Thymus (tissue), 11 donors: ENCODE results near the gene TSPAN16. TPM values are rescaled to one million over a fixed set of nuclear protein-coding genes. Genes with fewer than 3 reads are reported as not detected.
A peak's percentile ranks its signal among the peaks of the same experiment; 100 is the strongest.
"Not testable (repeated sequence)": the region's sequence is repeated elsewhere in the genome, so short reads cannot be mapped to it uniquely, and the experiment has no call there.

ENCODE experiments used
- DNase-seq, 9 donors: peaks; one replicate each; pipeline ENCODE4 v3.0.0-alpha.2; 2013; ENCODE audit warnings: low spot score in 9 of 9, low read depth in 6 of 9, missing footprints in 1 of 9
- H3K27ac ChIP-seq, 2 donors: one replicate each; pipeline ENCODE4 v1.5.1; 2013; ENCODE audit warnings: control low read depth in 1 of 2, low read depth in 1 of 2, low read length in 1 of 2, mild to moderate bottlenecking in 1 of 2, moderate library complexity in 1 of 2
- H3K27me3 ChIP-seq, 2 donors: one replicate each; pipeline ENCODE4 v1.5.1; 2013; ENCODE audit warnings: low read length in 1 of 2; ENCODE audit not compliant: control insufficient read depth in 2 of 2, insufficient read depth in 1 of 2
- H3K36me3 ChIP-seq, 2 donors: one replicate each; pipeline ENCODE4 v1.5.1; 2013; ENCODE audit warnings: low read length in 1 of 2, mild to moderate bottlenecking in 1 of 2, moderate library complexity in 1 of 2; ENCODE audit not compliant: control insufficient read depth in 2 of 2, insufficient read depth in 2 of 2
- H3K4me1 ChIP-seq, 2 donors: one replicate each; pipeline ENCODE4 v1.5.1; 2013; ENCODE audit warnings: low read length in 2 of 2; ENCODE audit not compliant: control insufficient read depth in 2 of 2, insufficient read depth in 2 of 2
- H3K4me3 ChIP-seq, 2 donors: one replicate each; pipeline ENCODE4 v1.5.1; 2013; ENCODE audit warnings: low read length in 2 of 2, control low read depth in 1 of 2, mild to moderate bottlenecking in 1 of 2
- H3K9me3 ChIP-seq, 2 donors: one replicate each; pipeline ENCODE4 v1.5.1; 2013; ENCODE audit warnings: low read length in 1 of 2, mild to moderate bottlenecking in 1 of 2; ENCODE audit not compliant: control insufficient read depth in 2 of 2, insufficient read depth in 1 of 2
- WGBS: extraction: QIAGEN DNeasy Blood & Tissue Kit; methylation state at CpG from one replicate; pipeline ENCODE4 v1.1.7; 2013; 5-methylcytosine and 5-hydroxymethylcytosine counted together
- polyA plus RNA-seq: library from polyadenylated mRNA; stranded (reverse); fragments of 200-250 nt; gene quantifications from one replicate; pipeline ENCODE4 v1.2.3, GENCODE V29; 2013
- total RNA-seq: library from RNA; stranded (reverse); fragments of 120-200 nt; gene quantifications from one replicate; pipeline ENCODE4 v1.2.4, GENCODE V29; 2013
- donor health status: healthy.

TSPAN16 gene
- total and polyA plus RNA-seq, 2 donors = not detected

DNA sequence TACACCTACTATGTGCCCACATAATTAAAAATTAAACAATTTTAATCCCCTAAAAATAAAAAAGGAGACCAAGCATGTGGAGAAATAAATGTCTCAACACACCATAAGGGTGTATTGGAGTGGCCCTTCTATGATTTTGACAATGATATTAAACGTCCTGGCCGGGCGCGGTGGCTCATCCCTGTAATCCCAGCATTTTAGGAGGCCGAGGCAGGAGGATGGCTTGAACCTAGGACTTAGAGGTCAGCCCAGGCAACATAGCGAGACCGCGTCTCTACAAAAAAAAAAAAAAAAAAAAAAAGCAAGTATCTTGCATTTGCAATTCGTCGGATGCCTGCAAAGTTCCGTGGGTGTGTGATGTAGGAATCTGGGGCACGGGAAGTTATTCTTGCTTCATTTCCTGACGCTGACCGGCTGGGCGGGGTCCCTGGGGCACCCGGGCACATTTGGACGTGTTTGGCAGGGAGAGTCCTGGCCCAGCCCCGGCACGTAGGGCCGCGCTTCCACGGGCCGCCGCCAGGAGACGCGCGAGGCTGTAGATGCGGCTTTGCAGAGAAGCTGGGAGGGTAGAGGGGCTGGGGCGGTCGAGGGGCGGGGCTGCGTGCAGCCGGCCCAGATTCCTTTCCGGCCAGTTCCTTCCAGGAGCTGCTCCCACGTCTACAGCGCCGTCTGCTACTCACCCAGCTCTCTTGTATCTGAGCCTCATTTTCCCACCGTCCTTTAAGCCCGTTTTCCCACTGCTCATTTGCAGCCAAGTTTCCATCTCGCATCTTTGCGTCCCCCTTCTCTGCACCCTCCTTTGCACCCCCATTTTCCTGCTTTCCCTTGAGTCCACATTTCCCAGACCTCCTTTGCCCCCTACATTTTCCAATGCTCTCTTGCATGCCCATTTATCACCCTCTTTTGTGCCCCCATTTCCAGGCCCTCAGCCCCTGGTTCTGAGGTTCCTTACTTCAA lies 2.2 kb upstream of the TSPAN16 start:
- no peaks in the 10 kb centered on the region for H3K9me3 ChIP-seq
- no peak overlapping the region for H3K27ac ChIP-seq
- H3K27me3 ChIP-seq = peaks cover 0 to 27% of the 10 kb centered on the region in 2 donors
- WGBS = 9% methylated on average over 41 of the region's 41 CpGs
- H3K36me3 ChIP-seq = no peaks in the 10 kb centered on the region
- DNase-seq = peak in 8 of 9 donors; percentile 66 to 87 (median 78)
- peaks cover 4 to 9% of the 10 kb centered on the region in 2 donors for H3K4me1 ChIP-seq
- H3K4me3 ChIP-seq = no peak overlapping the region

DNA sequence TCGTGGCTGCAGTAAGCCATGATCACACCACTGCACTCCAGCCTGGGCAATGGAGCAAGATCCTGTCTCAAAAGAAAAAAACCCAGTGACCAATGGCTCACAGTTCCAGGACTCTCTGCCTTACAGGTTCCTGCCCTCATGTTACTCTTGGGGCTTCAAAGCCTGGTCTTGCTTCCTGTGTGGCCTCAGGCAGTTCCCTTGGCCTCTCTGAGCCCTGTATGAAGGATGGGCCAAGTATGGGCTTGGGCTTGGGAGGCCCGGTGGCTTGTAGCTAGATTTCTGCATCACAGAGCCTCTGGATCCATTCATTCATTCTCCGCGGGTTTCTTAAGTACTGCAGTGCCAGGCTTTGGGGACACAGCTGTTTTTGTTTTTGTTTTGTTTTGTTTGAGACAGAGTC lies 780 bp upstream of the TSPAN16 start:
- H3K36me3 ChIP-seq = no peaks in the 10 kb centered on the region
- no peak overlapping the region for H3K4me3 ChIP-seq
- H3K9me3 ChIP-seq = no peaks in the 10 kb centered on the region
- 91% methylated on average over 4 of the region's 4 CpGs for WGBS
- peaks cover 4 to 9% of the 10 kb centered on the region in 2 donors for H3K4me1 ChIP-seq
- H3K27ac ChIP-seq = no peak overlapping the region
- no peak for DNase-seq
- H3K27me3 ChIP-seq = peaks cover 0 to 21% of the 10 kb centered on the region in 2 donors

DNA sequence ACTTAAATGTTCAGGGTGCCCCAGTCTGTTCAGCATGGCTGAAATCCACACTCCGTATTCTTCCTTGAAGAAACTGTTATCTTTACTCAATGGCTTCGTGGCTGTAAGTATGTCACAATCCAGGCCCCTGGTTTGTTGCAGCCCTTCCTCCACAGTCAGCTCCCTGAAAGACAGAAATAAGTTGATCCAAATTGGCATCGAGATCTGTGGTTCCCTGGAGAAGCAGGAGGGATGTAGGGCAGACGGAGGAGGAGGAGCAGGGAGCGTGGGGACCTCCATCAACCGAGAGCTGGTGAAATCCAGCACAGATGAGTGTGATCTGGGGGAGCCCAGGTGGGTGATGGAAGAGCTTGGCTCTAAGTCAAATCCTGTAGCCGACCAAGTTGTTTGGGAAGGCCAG lies 304 bp downstream of the TSPAN16 start:
- DNase-seq = no peak
- peaks cover 4 to 9% of the 10 kb centered on the region in 2 donors for H3K4me1 ChIP-seq
- no peaks in the 10 kb centered on the region for H3K9me3 ChIP-seq
- no peaks in the 10 kb centered on the region for H3K36me3 ChIP-seq
- H3K27me3 ChIP-seq = peaks cover 0 to 16% of the 10 kb centered on the region in 2 donors
- H3K27ac ChIP-seq = no peak overlapping the region
- no peak overlapping the region for H3K4me3 ChIP-seq
- 92% methylated on average over 7 of the region's 7 CpGs for WGBS

DNA sequence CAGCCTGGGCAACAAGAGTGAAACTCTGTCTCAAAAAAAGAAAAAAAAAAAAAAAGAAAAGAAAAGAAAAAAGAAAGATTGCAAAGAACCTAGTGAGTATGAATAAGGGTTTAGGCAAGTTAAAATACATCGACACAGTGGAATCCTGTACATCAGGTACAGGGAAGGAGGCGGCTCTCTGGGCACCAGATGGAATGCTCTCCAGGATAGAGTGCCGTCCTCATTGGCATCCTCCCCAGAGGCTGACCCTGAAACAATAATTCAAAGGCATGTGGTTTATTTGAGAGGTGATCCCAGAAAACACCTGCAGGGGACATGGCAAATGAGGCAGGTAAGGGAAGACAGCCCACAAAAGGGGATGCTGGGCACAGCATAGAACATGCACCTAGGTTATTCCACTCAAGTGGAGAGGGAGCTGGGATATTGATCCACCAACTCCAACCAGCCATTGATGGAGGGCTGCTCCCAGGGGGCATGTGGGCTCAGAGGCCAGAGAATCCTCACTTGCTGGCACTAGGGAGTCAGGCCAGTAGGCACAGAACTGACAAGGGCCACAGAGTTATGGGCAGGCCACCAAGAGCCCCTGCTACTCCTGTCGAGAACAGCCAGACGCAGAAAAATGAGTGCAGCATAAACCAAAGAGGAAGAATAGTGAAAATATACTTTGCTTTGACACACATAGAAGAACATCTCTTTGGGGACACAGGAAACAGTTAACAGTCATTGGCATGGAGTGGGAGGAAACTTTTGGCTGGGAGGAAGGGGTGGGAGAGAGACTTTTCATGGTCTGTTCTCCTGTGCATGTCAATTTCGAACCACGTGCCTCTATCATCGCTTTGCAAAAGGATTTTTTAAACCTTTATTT lies 4.2 kb downstream of the TSPAN16 start:
- Histone ChIP-seq H3K27ac (no peak overlapping the region), H3K9me3 (no peaks in the 10 kb centered on the region), H3K27me3 (peaks cover 0 to 3% of the 10 kb centered on the region in 2 donors), H3K4me3 (no peak overlapping the region), H3K4me1 (no peaks in the 10 kb centered on the region), H3K36me3 (no peaks in the 10 kb centered on the region)
- 84% methylated on average over 8 of the region's 8 CpGs for WGBS
- no peak for DNase-seq

DNA sequence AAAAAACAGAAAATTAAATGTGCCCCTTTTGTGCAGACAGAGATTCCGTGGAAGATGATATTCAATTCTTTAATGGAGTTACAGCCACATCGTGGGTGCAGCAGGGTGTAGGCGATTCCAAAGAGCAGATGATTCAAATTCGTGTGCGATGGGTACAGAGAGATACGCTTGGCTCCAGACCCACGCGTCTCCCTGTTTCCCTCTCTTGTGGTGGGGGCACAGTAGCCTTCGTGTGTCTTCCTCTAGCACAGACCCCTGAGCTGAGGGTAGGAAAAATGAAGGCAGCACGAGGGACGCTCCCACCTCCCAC lies 4.8 kb downstream of the TSPAN16 start:
- Histone ChIP-seq H3K4me3 (no peak overlapping the region), H3K4me1 (no peaks in the 10 kb centered on the region), H3K36me3 (no peaks in the 10 kb centered on the region), H3K27ac (no peak overlapping the region), H3K27me3 (peaks cover 0 to under 1% of the 10 kb centered on the region in 2 donors), H3K9me3 (no peaks in the 10 kb centered on the region)
- 96% methylated on average over 11 of the region's 11 CpGs for WGBS
- DNase-seq = no peak

DNA sequence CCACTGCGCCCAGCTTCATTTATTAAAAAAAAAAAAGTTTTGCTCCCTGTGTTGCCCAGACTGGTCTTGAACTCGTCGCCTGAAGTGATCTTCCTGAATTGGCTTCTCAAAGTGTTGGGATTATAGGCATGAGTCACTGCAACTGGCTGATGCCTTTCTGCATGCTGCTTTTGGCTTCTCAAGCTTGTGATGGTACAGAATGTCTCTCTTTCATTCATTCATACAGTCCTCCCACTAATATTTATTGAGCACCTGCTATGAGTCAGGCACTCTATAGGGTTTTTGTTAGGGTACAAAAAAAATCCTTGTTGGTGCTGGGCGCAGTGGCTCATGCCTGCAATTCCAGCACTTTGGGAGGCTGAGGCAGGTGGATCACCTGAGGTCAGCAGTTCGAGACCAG lies 9.0 kb downstream of the TSPAN16 start:
- no peaks in the 10 kb centered on the region for H3K36me3 ChIP-seq
- H3K27ac ChIP-seq = no peak overlapping the region
- no peak overlapping the region for H3K4me3 ChIP-seq
- DNase-seq = no peak
- no peaks in the 10 kb centered on the region for H3K27me3 ChIP-seq
- WGBS = 97% methylated on average over 5 of the region's 5 CpGs
- H3K4me1 ChIP-seq = no peaks in the 10 kb centered on the region
- no peaks in the 10 kb centered on the region for H3K9me3 ChIP-seq

DNA sequence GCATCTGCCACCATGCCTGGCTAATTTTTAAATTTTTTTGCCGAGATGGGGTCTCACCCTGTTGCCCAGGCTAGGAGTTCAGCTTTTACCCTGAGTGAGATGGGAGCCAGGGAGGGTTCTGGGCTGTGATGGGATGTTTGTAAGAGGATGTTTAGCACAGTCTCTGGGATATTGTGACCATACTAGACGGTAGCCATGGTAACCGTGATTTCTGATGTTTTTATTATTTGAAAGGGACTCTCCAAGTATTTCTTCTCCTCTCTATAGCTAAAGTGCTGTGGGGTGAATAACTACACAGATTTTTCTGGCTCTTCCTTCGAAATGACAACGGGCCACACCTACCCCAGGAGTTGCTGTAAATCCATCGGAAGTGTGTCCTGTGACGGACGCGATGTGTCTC lies 10.4 kb downstream of the TSPAN16 start:
- H3K27me3 ChIP-seq = no peaks in the 10 kb centered on the region
- no peak overlapping the region for H3K4me3 ChIP-seq
- no peak overlapping the region for H3K27ac ChIP-seq
- H3K9me3 ChIP-seq = no peaks in the 10 kb centered on the region
- 93% methylated on average over 9 of the region's 9 CpGs for WGBS
- DNase-seq = no peak
- H3K36me3 ChIP-seq = no peaks in the 10 kb centered on the region
- no peaks in the 10 kb centered on the region for H3K4me1 ChIP-seq

DNA sequence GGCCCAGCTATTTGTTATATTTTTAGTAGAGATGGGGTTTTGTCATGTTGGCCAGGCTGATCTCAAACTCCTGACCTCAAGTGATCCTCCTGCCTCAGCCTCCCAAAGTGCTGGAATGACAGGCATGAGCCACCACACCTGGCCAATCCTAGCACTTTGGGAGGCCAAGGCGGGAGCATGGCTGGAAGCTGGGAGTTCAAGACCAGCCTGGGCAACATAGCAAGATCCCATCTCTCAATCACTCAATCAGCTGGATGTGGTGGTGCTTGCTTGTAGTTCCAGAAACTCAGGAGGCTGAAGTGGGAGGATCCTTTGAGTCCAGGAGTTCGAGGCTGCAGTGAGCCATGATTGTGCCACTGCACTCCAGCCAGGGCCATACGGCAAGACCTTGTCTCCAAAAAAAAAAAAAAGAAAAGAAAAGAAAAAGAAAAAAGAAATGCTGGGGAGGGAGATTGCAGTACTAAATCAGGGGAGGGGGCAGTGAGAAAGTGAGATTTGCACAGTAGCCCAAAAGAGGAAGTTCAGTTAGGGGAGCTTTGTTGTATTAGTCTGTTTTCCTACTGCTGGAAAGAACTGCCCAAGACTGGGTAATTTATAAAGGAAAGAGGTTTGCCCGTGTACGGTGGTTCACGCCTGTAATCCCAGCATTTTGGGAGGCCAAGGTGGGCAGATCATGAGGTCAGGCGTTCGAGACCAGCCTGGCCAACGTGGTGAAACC lies 24.5 kb downstream of the TSPAN16 start:
- H3K27ac ChIP-seq, H3K9me3 ChIP-seq, DNase-seq, H3K27me3 ChIP-seq, H3K36me3 ChIP-seq, H3K4me3 ChIP-seq: not testable (repeated sequence)
- H3K4me1 ChIP-seq = peaks cover 16 to 47% of the 10 kb centered on the region in 2 donors
- WGBS = 39% methylated on average over 9 of the region's 9 CpGs
